Endothelial cell (in vitro differentiated cells): ENCODE data around the gene AQP6. TPM values are rescaled to one million over a fixed set of nuclear protein-coding genes. Genes with fewer than 3 reads are reported as not detected.

Experiments used
- DNase-seq: peaks from one replicate; pipeline ENCODE4 v3.0.0; 2021; ENCODE audit warnings: low spot score
- H3K27ac Mint-ChIP-seq: one replicate; pipeline ENCODE4 v1.8.0; 2021; ENCODE audit warnings: mixed read lengths, inconsistent platforms; ENCODE audit not compliant: unreplicated experiment
- H3K27me3 Mint-ChIP-seq: one replicate; pipeline ENCODE4 v1.8.0; 2021; ENCODE audit warnings: mild to moderate bottlenecking, moderate library complexity, mixed read lengths, inconsistent platforms; ENCODE audit not compliant: unreplicated experiment
- H3K36me3 Mint-ChIP-seq: one replicate; pipeline ENCODE4 v1.8.0; 2021; ENCODE audit warnings: mild to moderate bottlenecking, low read depth, mixed read lengths, inconsistent platforms; ENCODE audit not compliant: unreplicated experiment
- H3K4me1 Mint-ChIP-seq: one replicate; pipeline ENCODE4 v1.8.0; 2021; ENCODE audit warnings: mild to moderate bottlenecking, mixed read lengths, inconsistent platforms; ENCODE audit not compliant: unreplicated experiment
- H3K4me3 Mint-ChIP-seq: one replicate; pipeline ENCODE4 v1.8.0; 2021; ENCODE audit warnings: mild to moderate bottlenecking, mixed read lengths, inconsistent platforms; ENCODE audit not compliant: unreplicated experiment
- H3K9me3 Mint-ChIP-seq: one replicate; pipeline ENCODE4 v1.8.0; 2021; ENCODE audit warnings: mixed read lengths, inconsistent platforms; ENCODE audit not compliant: unreplicated experiment
- total RNA-seq: library from RNA; stranded (reverse); fragmentation: NEBNext Ultra II Directional; extraction: Animal tissue kit (Norgen Biotek cat#: 25700); gene quantifications from one replicate; pipeline ENCODE4 v1.2.1, GENCODE V29; 2021; ENCODE audit not compliant: unreplicated experiment
- TF ChIP-seq, protein P1 (sequence below): fragments of 200-600 bp; sonication (generic); IDR thresholded peaks from one replicate; pipeline ENCODE4 v1.5.0; 2021; ENCODE audit warnings: antibody characterized with exemption; ENCODE audit not compliant: unreplicated experiment

AQP6 gene
- total RNA-seq, 1 donor from 2014 or later = not detected

DNA sequence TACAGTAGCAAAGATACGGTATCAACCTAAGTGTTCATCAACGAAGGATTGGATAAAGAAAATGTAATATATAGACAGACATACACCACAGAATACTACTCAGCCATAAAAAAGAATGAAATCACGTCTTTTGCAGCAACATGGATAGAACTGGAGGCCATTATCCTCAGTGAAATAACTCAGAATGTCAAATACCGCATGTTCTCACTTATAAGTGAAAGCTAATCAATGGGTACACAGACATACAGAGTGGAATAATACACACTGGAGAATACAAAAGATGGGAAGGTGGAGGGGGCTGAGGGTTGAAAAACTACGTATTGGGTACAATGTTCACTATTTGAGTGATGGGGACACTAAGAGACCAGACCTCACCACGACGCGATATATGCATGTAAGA, 51.5 kb downstream of the AQP6 start:
- TF ChIP-seq, protein P1, sequence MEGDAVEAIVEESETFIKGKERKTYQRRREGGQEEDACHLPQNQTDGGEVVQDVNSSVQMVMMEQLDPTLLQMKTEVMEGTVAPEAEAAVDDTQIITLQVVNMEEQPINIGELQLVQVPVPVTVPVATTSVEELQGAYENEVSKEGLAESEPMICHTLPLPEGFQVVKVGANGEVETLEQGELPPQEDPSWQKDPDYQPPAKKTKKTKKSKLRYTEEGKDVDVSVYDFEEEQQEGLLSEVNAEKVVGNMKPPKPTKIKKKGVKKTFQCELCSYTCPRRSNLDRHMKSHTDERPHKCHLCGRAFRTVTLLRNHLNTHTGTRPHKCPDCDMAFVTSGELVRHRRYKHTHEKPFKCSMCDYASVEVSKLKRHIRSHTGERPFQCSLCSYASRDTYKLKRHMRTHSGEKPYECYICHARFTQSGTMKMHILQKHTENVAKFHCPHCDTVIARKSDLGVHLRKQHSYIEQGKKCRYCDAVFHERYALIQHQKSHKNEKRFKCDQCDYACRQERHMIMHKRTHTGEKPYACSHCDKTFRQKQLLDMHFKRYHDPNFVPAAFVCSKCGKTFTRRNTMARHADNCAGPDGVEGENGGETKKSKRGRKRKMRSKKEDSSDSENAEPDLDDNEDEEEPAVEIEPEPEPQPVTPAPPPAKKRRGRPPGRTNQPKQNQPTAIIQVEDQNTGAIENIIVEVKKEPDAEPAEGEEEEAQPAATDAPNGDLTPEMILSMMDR = no peak
- Mint-ChIP-seq H3K4me3 (peak overlapping the region; percentile 100), H3K9me3 (no peaks in the 10 kb centered on the region), H3K36me3 (no peaks in the 10 kb centered on the region), H3K4me1 (peaks cover 19% of the 10 kb centered on the region), H3K27me3 (peaks cover 2% of the 10 kb centered on the region), H3K27ac (no peak overlapping the region)
- no peak for DNase-seq

DNA sequence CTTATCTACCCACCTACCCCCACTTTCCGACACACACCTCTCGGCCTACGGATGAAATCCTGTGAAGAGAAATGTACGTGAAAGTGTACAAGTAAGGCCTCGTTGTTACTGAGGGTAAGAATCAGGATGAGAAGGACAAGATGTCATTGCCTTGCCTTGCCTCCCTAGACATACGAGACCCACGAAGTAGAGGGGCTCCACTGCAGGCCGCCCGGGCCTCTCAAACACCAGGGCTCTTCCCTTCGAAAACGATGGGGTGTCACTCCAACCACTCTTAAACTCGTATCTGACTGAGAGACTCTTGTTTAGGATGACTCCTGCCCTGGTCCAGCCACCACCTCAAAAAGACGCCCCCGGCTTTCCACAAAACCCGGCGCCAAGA, 52.0 kb downstream of the AQP6 start:
- Mint-ChIP-seq H3K27ac (peak overlapping the region; percentile 86), H3K27me3 (peaks cover 2% of the 10 kb centered on the region), H3K9me3 (no peaks in the 10 kb centered on the region), H3K4me3 (peak overlapping the region; percentile 100), H3K36me3 (no peaks in the 10 kb centered on the region), H3K4me1 (peaks cover 18% of the 10 kb centered on the region)
- TF ChIP-seq, protein P1 = no peak
- no peak for DNase-seq

DNA sequence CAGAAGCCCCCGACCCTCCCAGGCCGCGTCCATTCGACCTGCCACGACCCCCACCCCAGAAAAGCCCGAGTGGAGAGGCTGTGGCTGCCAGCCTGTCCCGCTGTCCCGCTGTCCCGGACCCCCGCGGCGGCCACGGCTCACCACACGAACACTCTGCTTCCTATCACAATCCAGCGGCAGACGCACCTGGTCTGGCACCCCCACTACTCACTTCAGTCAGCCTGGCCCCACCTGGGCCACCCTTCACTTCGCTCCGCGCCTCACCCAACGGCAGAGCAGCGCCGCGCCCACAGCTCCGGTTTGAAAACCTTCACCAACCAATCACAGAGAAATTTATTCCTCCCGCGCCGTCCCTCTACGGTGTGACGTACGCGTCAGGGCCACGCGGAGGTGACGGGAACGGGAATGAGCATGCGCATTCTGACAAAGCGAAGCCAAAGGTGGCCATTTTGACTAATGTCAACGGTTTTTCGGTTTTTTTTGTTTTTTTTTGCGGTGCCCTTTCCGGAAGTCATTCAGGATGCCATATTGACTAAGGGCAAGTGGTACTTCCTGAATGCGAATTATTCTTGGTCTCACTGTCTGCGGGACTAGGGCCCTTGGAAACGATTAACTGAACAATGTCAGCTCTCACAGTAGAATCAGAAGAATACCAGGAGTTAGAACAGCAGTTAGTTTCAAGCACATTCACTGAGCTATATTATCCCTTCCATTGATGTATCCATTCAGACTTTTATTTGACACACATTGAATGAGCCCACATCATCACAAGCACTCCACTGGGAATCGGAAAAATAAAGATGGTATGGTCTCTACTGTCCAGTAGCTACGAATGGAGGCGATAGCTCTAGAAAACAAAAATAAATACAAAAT, 52.7 kb downstream of the AQP6 start, which contains the start of gene RACGAP1:
Gene RACGAP1 (minus strand): TSS at position 308 of the 873 bp plus-strand sequence. CDS start 8,779 bp downstream, outside the sequence.
- H3K9me3 Mint-ChIP-seq = no peaks in the 10 kb centered on the region
- TF ChIP-seq, protein P1 = no peak
- peak; percentile 88 for DNase-seq
- peak within 1 kb of the TSS; percentile 86 for H3K27ac Mint-ChIP-seq
- no peaks in the 10 kb centered on the region for H3K36me3 Mint-ChIP-seq
- peaks cover 18% of the 10 kb centered on the region for H3K4me1 Mint-ChIP-seq
- peak within 1 kb of the TSS; percentile 100 for H3K4me3 Mint-ChIP-seq
- peaks cover 2% of the 10 kb centered on the region for H3K27me3 Mint-ChIP-seq

DNA sequence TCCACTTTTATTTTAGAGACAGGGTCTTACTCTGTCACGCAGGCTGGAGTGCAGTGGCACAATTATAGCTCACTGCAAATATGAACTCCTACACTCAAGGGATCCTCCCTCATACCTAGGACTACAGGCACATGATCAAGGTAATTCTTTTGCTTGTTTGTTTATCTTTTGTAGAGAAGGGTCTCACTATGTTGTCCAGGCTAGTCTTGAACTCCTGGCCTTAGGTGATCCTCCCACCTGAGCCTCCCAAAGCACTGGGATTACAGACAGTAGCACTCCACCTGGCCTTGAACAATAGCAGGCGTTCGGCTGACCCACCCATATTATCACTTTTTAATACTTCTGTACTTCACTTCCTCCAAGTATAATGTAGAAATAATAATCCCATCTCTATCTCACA, 53.9 kb downstream of the AQP6 start:
- Mint-ChIP-seq H3K27ac (no peak overlapping the region), H3K4me1 (peaks cover 18% of the 10 kb centered on the region), H3K27me3 (peaks cover 2% of the 10 kb centered on the region), H3K4me3 (no peak overlapping the region), H3K9me3 (no peaks in the 10 kb centered on the region), H3K36me3 (no peaks in the 10 kb centered on the region)
- TF ChIP-seq, protein P1 = no peak
- no peak for DNase-seq

Other genes with a start within 250 kb of the AQP6 start
- gene TMBIM6, start 231.4 kb upstream of the AQP6 start, total RNA-seq = 571 TPM
- 70.9 TPM for gene NCKAP5L, start 144.5 kb upstream of the AQP6 start, total RNA-seq
- 2.6 TPM for gene BCDIN3D, start 129.8 kb upstream of the AQP6 start, total RNA-seq
- gene FAIM2, start 69.0 kb upstream of the AQP6 start, total RNA-seq = not detected
- gene AQP2, start 22.2 kb upstream of the AQP6 start, total RNA-seq = 0.05 TPM
- gene AQP5, start 11.1 kb upstream of the AQP6 start, total RNA-seq = 0.26 TPM
- gene RACGAP1, start 52.5 kb downstream of the AQP6 start, total RNA-seq = 19.5 TPM
- 1.9 TPM for gene ASIC1, start 84.6 kb downstream of the AQP6 start, total RNA-seq
- gene SMARCD1, start 112.4 kb downstream of the AQP6 start, total RNA-seq = 101 TPM
- gene GPD1, start 131.1 kb downstream of the AQP6 start, total RNA-seq = not detected
- gene COX14, start 139.3 kb downstream of the AQP6 start, total RNA-seq = 36.4 TPM
- 61.7 TPM for gene CERS5, start 194.4 kb downstream of the AQP6 start, total RNA-seq